HCT116 (cell line): Measurements from ENCODE around the gene SLC52A3. TPM values are rescaled to one million over a fixed set of nuclear protein-coding genes. Genes with fewer than 3 reads are reported as not detected.

Experiments used
- ATAC-seq: fragments of 200-7000 bp; cut with Tn5 transposase; 2 replicates; pipeline ENCODE4 v1.9.1; 2020; ENCODE audit warnings: mild to moderate bottlenecking, moderate library complexity
- BruUV-seq: library from RNA; stranded (reverse); fragments of 400-500 nt; replicated peaks from 2 replicates; lab custom pipeline; 2021; lab: Mats Ljungman, UMichigan
- CTCF ChIA-PET: fragments of 300-600 bp; sonication (Branson Sonifier 250); formaldehyde crosslinking; loops from one replicate; lab custom pipeline; 2021; ENCODE audit warnings: antibody characterized with exemption; lab: Charles Lee
- POLR2A ChIA-PET: fragments of 300-600, 350-600 bp; sonication (Branson Sonifier 250); formaldehyde crosslinking; loops from one replicate; lab custom pipeline; 2021; ENCODE audit warnings: antibody characterized with exemption; lab: Charles Lee
- RAD21 ChIA-PET, 2 experiments: fragments of 300-600 bp; sonication (Branson Sonifier 250); formaldehyde crosslinking; loops; one replicate each; lab custom pipeline; 2023; ENCODE audit warnings: low total read pairs in 2 of 2; ENCODE audit not compliant: uncharacterized antibody in 2 of 2, unreplicated experiment in 2 of 2, low non-redundant PET in 1 of 2; lab: Charles Lee
- DNase-seq: peaks from one replicate; pipeline ENCODE4 v3.0.0-alpha.2; 2010; ENCODE audit warnings: low read depth, low spot score
- H2AFZ ChIP-seq: fragments of 200-600 bp; shearing (Covaris generic), sonication (generic); 2 replicates; pipeline ENCODE4 v1.6.1; 2017; ENCODE audit warnings: low read depth, mixed run types, mixed read lengths, antibody characterized with exemption, low read length; ENCODE audit not compliant: poor library complexity, severe bottlenecking
- H3K27ac ChIP-seq: 2 replicates; pipeline ENCODE4 v1.5.1; 2012; ENCODE audit warnings: low read depth, low read length
- H3K27me3 ChIP-seq: fragments of 200-600 bp; sonication (generic); 2 replicates; pipeline ENCODE4 v1.6.1; 2016; ENCODE audit warnings: mixed run types, low read length, mixed read lengths; ENCODE audit not compliant: insufficient read depth
- H3K36me3 ChIP-seq, 2 experiments: fragments of 200-500 bp in 1 of 2; fragments of 200-600 bp in 1 of 2; sonication (Bioruptor generic) in 1 of 2; sonication (generic) in 1 of 2; 2 replicates each; pipeline versions ENCODE4 v1.5.1 to v1.6.1; 2014 to 2016; ENCODE audit warnings: low read length in 2 of 2, inconsistent platforms in 1 of 2, mixed read lengths in 1 of 2, mixed run types in 1 of 2; ENCODE audit not compliant: insufficient read depth in 2 of 2, control insufficient read depth in 1 of 2
- H3K4me1 ChIP-seq, 2 experiments: fragments of 200-600 bp in 1 of 2; sonication (generic) in 1 of 2; 2 replicates each; pipeline versions ENCODE4 v1.5.1 to v1.6.1; 2012 to 2017; ENCODE audit warnings: low read length in 2 of 2, inconsistent platforms in 1 of 2, mild to moderate bottlenecking in 1 of 2, mixed read lengths in 1 of 2, mixed run types in 1 of 2, moderate library complexity in 1 of 2; ENCODE audit not compliant: insufficient read depth in 2 of 2, control insufficient read depth in 1 of 2
- H3K4me2 ChIP-seq: fragments of 200-600 bp; sonication (generic); 2 replicates; pipeline ENCODE4 v1.6.1; 2017; ENCODE audit warnings: mixed run types, low read length, mixed read lengths
- H3K4me3 ChIP-seq, 2 experiments: fragments of 200-600 bp in 1 of 2; sonication (generic) in 1 of 2; replicated peaks in 1 of 2; 2 replicates each; pipeline ENCODE4 v1.5.1; 2011 to 2016; ENCODE audit warnings: low read length in 2 of 2, control low read depth in 1 of 2, low read depth in 1 of 2, mild to moderate bottlenecking in 1 of 2, mixed read lengths in 1 of 2, mixed run types in 1 of 2
- H3K79me2 ChIP-seq: fragments of 200-600 bp; sonication (generic); 2 replicates; pipeline ENCODE4 v1.6.1; 2017; ENCODE audit warnings: mild to moderate bottlenecking, mixed run types, low read length, moderate library complexity, mixed read lengths; ENCODE audit not compliant: insufficient read depth
- H3K9ac ChIP-seq: fragments of 200-600 bp; sonication (generic); 2 replicates; pipeline ENCODE4 v1.6.1; 2016; ENCODE audit warnings: low read length, mixed read lengths
- H3K9me2 ChIP-seq: fragments of 200-600 bp; sonication (generic), shearing (Covaris generic); 2 replicates; pipeline ENCODE4 v1.6.1; 2017; ENCODE audit warnings: mixed run types, mild to moderate bottlenecking, moderate library complexity; ENCODE audit not compliant: insufficient read depth
- H3K9me3 ChIP-seq, 2 experiments: fragments of 200-500 bp in 1 of 2; fragments of 200-600 bp in 1 of 2; sonication (Bioruptor generic) in 1 of 2; sonication (generic) in 1 of 2; 2 replicates each; pipeline ENCODE4 v1.6.1; 2014 to 2017; ENCODE audit warnings: low read length in 2 of 2, mixed read lengths in 2 of 2, inconsistent platforms in 1 of 2, low read depth in 1 of 2, mild to moderate bottlenecking in 1 of 2, mixed run types in 1 of 2, moderate library complexity in 1 of 2; ENCODE audit not compliant: control insufficient read depth in 1 of 2, insufficient read depth in 1 of 2
- H4K20me1 ChIP-seq: fragments of 200-600 bp; sonication (generic), shearing (Covaris generic); 2 replicates; pipeline ENCODE4 v1.6.1; 2017; ENCODE audit warnings: mixed run types, mild to moderate bottlenecking, moderate library complexity; ENCODE audit not compliant: insufficient read depth
- CEBPB ChIP-seq: IDR thresholded peaks from 2 replicates; pipeline ENCODE4 v1.6.1; 2012; ENCODE audit warnings: low read depth
- CTCF ChIP-seq, 3 experiments: fragments of 200-600 bp in 1 of 3; sonication (generic) in 1 of 3; IDR thresholded peaks in 2 of 3; conservative IDR thresholded peaks in 1 of 3; 2 replicates each; pipeline ENCODE4 v1.5.1; 2012 to 2017; ENCODE audit warnings: low read depth in 2 of 3, low read length in 2 of 3, antibody characterized with exemption in 1 of 3, borderline replicate concordance in 1 of 3, control low read depth in 1 of 3, mild to moderate bottlenecking in 1 of 3, mixed read lengths in 1 of 3, mixed run types in 1 of 3, moderate library complexity in 1 of 3; ENCODE audit not compliant: insufficient read depth in 1 of 3
- EGR1 ChIP-seq: IDR thresholded peaks from 2 replicates; pipeline ENCODE4 v1.6.1; 2012; ENCODE audit warnings: low read depth
- ELF1 ChIP-seq: IDR thresholded peaks from 2 replicates; pipeline ENCODE4 v1.6.1; 2012; ENCODE audit warnings: low read depth, borderline replicate concordance
- EZH2 ChIP-seq: fragments of 200-600 bp; sonication (generic); IDR thresholded peaks from 2 replicates; pipeline ENCODE4 v1.6.1; 2017; ENCODE audit warnings: antibody characterized with exemption, mixed run types
- FOSL1 ChIP-seq: IDR thresholded peaks from 2 replicates; pipeline ENCODE4 v1.6.1; 2012; ENCODE audit warnings: low read depth
- JUND ChIP-seq: IDR thresholded peaks from 2 replicates; pipeline ENCODE4 v1.6.1; 2012
- MAX ChIP-seq: IDR thresholded peaks from 2 replicates; pipeline ENCODE4 v1.6.1; 2012
- SP1 ChIP-seq: IDR thresholded peaks from 2 replicates; pipeline ENCODE4 v1.6.1; 2012; ENCODE audit warnings: low read depth
- SRF ChIP-seq: IDR thresholded peaks from 2 replicates; pipeline ENCODE4 v1.6.1; 2012; ENCODE audit warnings: low read depth
- ZNF274 ChIP-seq: fragments of 200-500 bp; sonication (Bioruptor generic); IDR thresholded peaks from 2 replicates; pipeline ENCODE4 v1.6.1; 2014; ENCODE audit warnings: mild to moderate bottlenecking, low read depth, low read length, inconsistent platforms
- intact Hi-C: fragments of 100-400 bp; cut with micrococcal nuclease; formaldehyde crosslinking; loops from 2 replicates; pipeline ENCODE4 v1.10.0; 2022
- total RNA-seq: library from RNA; stranded (reverse); gene quantifications from one replicate; pipeline ENCODE4 v1.2.1, GENCODE V29; 2021; ENCODE audit not compliant: unreplicated experiment

Gene SLC52A3
- total RNA-seq, 1 experiment from 2014 or later: 10.2 TPM

DNA sequence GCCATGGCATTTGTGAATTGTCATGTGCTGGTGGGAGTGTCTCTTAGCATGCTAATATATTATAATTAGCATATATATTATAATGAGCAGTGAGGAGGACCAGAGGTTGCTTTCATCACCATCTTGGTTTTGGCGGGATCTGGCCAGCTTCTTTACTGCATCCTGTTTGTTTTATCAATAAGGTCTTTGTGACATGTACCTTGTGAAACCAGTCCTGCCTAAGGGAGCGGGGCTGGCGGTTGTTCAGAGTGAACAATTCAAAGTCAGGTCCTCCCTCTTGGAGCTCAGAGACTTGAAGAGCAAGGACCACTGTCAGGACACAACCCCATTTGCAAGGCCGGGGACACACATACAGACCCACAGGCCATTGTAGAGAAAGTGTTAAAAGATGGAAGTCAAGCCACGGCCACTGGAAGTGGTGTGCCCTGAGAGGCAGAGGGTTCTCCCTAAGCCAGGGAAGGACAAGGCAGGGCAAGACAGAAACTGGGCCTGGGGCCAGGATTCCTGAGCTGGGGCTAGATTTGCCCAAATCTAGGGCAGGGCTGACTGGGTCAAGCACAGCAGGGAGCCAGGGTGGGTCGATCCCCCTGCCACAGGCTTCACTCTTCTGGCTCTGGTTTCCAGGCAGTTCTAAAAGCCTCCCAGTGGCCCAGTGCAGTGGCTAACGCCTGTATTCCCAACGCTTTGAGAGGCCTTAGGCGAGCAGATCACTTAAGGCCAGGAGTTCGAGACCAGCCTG, 14.2 kb downstream of the SLC52A3 start:
- no peaks in the 10 kb centered on the region for H3K9me3 ChIP-seq
- no peak for TF ChIP-seq CEBPB
- TF ChIP-seq FOSL1: no peak
- TF ChIP-seq CTCF (IDR thresholded peaks at IDR 0.05 in 2 of 3, conservative IDR thresholded peaks at IDR 0.05 in 1 of 3; ENCODE audit: borderline replicate concordance in 1 of 3, insufficient read depth in 1 of 3, low read depth in 2 of 3, low read length in 2 of 3): no peak
- TF ChIP-seq JUND: no peak
- TF ChIP-seq ZNF274: no peak
- no peak for TF ChIP-seq ELF1
- no peak for TF ChIP-seq EZH2
- TF ChIP-seq SP1: no peak
- no peak for TF ChIP-seq EGR1
- TF ChIP-seq SRF: no peak
- no peak for TF ChIP-seq MAX
- H3K9me2 ChIP-seq: no peaks in the 10 kb centered on the region
- no TSS peak for BruUV-seq
- no peak overlapping the region for H3K9ac ChIP-seq
- H2AFZ ChIP-seq: no peak overlapping the region
- H3K27me3 ChIP-seq: no peaks in the 10 kb centered on the region
- no peak overlapping the region for H3K4me2 ChIP-seq
- ATAC-seq (no peak), DNase-seq (no peak)
- no peak overlapping the region for H3K27ac ChIP-seq
- ChIA-PET POLR2A (no interaction called here), CTCF (no interaction called here), RAD21 (no interaction called here)
- no peaks in the 10 kb centered on the region for H3K79me2 ChIP-seq
- intact Hi-C loops: no loop called here
- H3K4me1 ChIP-seq: no peaks in the 10 kb centered on the region
- H3K4me3 ChIP-seq: no peak overlapping the region
- H4K20me1 ChIP-seq: no peaks in the 10 kb centered on the region
- H3K36me3 ChIP-seq: no peaks in the 10 kb centered on the region
